Left renal pelvis (tissue), 4 donors: Measurements from ENCODE around the gene TPM2. TPM values are rescaled to one million over a fixed set of nuclear protein-coding genes. Genes with fewer than 3 reads are reported as not detected.

Experiments used
- DNase-seq, 4 donors: peaks; one replicate each; pipeline ENCODE4 v3.0.0-alpha.2; 2013; ENCODE audit warnings: low read depth in 4 of 4, low spot score in 3 of 4
- polyA plus RNA-seq, 4 donors: library from polyadenylated mRNA; unstranded; fragments of 120-200 nt; gene quantifications; one replicate each; pipeline ENCODE4 v1.2.1, GENCODE V29; 2013; ENCODE audit not compliant: insufficient read length in 4 of 4

TPM2 gene
- 100 to 1,000 TPM; 150 to 285 (median 184) TPM for polyA plus RNA-seq

DNA sequence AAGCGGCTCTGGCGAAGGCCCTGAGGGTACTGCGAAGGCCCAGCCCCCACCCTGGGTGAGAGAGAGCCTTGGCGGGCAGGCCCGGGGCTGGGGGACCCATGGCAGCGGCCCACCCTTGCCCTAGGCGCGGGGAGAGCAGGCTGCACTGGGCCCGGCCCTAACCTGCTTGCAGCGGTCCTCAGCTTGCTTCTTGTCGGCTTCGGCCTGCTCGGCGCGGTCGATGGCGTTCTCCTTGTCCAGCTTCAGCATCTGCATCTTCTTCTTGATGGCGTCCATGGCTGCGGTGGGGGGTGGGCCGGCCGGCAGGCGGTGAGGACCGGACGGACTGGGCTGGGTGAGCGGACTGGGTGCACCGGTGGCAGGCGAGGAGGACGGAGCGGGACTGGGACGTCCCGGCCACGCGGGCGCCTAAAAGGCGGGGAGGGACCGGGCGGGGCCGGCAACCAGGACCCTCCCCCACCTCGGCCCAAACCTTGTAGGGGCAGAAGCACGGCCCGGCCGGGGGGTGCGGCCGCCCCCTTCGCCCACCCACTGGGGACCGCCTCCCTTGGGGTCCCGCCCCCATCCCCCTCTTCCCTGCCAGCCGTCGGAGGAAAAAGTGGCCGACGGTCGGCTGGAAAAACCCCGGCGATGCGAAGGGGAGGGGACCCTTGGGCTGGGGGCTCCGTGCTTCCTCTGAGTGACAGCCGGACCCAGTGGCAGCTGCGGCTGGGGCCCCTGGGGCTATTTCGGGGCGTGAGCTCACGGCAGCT lies at the start of gene TPM2:
TPM2 (minus strand) TSS at position 384 of the 752 bp plus-strand sequence; CDS start at position 276, 108 bp downstream.
- no peak for DNase-seq

GRCh38 chr9:35738924-35739323 lies 49.2 kb upstream of the TPM2 start:
- DNase-seq = no peak

DNA sequence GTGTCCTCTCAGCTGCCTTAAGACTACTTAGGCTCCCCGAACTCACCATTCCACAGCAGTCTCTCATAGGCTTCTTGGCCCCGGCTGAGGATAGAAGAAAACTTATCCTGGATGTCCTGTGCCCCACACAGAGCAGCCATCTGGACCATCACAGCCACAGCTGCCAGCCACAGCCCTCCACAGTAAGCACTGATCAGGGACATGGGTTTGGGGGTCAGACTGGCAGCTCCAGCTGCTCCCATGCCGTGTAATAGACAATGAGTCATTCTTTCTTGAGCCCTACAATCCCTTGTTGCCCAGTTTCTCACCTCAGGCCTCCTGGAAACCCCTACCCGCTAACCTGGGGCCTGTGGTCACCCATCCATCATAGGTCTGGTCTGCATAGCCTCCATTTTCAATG lies 48.5 kb upstream of the TPM2 start:
- DNase-seq = no peak

GRCh38 chr9:35737143-35737542 lies 47.4 kb upstream of the TPM2 start:
- no peak for DNase-seq

DNA sequence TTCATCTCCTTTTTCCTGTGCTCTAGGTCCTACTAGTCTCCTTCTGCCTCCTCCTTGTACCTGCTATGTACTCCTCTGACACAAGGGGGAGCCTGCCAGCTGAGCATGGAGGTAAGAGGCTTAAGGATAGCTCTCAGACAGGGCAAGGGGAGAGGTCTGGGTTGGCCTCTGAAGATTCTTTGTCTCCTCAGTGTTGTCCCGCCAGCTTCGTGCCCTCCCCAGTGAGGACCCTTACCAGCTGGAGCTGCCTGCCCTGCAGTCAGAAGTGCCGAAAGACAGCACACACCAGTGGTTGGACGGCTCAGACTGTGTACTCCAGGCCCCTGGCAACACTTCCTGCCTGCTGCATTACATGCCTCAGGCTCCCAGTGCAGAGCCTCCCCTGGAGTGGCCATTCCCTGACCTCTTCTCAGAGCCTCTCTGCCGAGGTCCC lies 46.5 kb upstream of the TPM2 start:
- DNase-seq = peak in 1 of 4 donors; percentile 56

DNA sequence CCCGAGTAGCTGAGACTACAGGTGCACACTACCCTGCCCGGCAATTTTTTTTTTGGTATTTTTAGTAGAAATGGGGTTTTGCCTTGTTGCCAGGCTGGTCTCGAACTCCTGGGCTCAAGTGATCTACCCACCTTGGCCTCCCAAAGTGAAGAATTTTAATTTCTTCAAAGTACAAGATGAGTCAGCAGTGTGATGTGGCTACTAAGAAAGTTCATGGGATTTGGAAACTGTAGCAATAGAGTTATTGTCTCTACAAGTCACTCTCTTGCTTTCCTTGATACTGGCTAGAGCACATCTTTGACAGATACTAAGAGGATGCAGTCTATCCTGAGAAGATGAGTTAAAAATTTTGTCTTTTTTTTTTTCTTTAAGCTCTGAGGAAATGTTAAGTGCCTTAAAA lies 44.4 kb upstream of the TPM2 start:
- DNase-seq = no peak

GRCh38 chr9:35732800-35733541 lies 43.2 kb upstream of the TPM2 start:
- no peak for DNase-seq

GRCh38 chr9:35732185-35732799 lies 42.6 kb upstream of the TPM2 start, which contains the start of the genes CREB3 and TLN1:
Gene CREB3, plus strand, starts transcription at chr9:35732666. Its CDS starts 107 bp downstream, at chr9:35732773.
Gene TLN1, minus strand, starts transcription at chr9:35732195. Its CDS starts 6,501 bp downstream, at chr9:35725694.
- peak; percentile 90 to 96 (median 94) for DNase-seq

GRCh38 chr9:35731415-35732184 lies 41.9 kb upstream of the TPM2 start:
- no peak for DNase-seq

- no peak for DNase-seq
Measured at GRCh38 chr9:35730486-35730854, 40.7 kb upstream of the TPM2 start.

DNA sequence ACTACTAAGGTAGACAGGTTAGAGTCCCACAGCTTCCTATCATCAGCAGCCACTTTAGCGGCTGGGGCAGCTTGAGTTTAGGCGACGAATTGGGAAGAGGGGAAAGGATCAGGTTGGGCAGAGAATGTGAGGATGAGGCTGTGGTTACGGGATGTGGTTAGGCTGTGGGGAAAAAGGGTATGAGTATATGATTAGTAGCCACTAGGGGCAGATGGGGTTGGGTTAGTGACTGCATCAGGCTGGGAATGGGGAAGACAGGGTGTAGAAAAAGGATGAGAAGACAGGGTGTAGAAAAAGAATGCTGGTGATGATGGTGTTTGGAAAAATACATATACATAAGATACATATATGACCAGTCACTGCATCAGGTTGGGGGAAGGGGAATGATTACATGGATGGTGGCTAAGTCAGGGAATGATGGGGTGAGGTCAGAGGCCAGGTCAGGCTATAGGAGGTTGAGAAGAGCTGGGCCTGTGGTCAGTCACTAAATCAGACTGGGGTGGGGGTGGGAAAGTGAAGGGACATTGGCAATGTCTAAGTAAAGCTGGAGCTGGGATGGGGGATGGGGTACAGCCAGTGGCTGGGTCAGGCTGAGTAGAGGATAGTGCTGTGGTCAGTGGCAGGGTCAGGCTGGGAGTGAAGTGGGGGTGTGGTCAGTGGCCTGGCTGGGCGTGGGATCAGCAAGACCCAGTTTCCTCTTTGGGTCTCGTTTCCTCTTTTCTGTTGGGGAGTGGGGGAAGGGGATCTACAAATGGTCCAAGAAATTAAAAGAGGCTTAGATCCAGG lies 40.2 kb upstream of the TPM2 start:
- DNase-seq = no peak

DNA sequence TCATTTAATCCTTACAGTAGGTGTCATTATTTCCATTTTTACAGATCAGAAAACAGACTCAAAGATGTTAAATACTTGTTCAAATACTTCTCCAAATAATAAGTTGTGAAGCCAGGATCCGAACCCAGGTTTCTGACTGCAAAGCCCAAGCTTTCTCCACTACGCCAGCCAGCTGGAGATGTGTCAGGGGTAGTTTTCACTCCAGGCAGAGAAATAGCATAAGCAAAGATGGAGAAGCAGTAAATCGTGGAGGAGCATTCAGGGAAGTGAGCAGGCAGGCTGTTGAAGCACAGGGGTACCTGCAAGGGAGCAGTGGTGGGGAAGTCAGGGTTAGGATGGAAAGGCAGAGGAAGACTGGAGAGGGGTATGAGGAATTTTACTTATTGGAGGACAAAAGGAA lies 39.4 kb upstream of the TPM2 start:
- DNase-seq = no peak

- DNase-seq = peak in 1 of 4 donors; percentile 58
Measured at GRCh38 chr9:35728041-35728971, 38.6 kb upstream of the TPM2 start.

DNA sequence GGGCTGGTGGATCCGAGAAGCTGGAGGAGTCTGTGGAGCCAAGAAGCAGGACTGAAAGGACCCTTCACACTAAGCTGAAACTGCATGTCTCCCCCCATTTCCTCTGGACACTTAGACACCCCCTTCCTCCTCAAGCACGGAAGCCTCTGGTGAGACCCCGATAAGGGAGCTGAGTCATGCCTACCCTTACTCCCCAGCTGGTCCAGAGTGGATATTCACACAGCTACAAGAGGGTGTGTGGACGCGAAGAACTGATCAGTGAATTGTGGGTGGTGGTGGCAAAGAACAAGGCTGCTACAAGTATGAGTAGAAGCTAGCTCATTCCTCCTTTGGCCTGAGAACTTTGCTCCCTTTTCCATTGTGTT lies 37.9 kb upstream of the TPM2 start:
- DNase-seq = no peak

DNA sequence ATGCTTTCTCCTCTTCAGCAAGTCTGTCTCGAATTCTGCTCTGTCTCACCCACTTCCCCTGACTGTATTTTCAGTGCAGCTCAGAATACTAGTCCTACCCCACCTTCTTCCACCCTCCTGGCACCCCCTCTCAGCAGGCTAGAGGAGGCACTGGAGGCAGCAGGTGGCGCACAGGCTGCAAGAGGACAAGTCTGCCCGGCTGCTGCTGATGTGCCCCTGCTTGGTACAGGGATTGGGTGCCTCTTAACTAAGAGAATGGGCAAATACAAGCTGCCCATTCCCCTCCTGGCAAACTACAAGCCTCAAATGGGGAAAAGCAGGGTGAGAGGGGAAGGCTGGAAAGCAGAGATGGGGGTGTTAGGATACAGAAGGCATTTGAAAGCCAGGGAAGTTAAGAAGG lies 37.2 kb upstream of the TPM2 start:
- no peak for DNase-seq

DNA sequence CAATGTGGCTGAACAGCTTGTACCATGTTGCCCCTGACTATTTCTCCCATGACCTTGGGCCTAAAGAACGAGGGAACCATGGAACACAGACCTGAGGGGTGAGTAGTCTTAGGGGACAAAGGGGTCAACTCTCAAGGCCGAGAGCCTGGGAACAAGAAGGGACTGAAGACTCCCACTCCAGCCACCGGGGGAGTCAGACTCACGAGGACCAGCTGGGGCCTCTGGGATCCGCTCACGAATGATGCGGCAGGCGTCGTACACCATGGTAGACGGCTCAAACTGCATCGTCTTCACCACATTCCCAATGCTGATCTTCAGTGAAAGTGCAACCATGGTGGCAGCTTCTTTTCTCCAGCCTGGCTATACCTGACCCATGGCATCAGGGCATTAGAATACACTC lies 35.6 kb upstream of the TPM2 start:
- DNase-seq = no peak

DNA sequence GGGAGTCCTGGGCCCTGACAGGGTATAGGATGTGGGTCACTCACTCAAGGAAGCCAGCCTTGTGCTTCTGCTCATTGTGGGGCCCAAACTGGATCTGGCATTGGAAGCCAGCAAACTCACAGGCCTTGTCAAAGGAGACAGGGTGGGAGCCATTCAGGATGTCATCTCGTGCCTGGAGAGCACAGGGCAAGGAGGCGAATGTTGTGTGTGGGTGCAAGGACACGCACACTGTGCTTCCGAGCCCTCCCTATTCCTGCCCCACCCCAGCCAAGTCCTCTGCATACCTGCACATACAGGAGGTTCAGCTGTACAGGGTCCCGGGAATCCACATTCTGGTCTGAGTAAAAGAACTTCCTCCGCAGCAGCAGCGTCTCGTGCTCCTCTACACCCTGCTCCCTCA lies 34.2 kb upstream of the TPM2 start:
- DNase-seq = no peak

DNA sequence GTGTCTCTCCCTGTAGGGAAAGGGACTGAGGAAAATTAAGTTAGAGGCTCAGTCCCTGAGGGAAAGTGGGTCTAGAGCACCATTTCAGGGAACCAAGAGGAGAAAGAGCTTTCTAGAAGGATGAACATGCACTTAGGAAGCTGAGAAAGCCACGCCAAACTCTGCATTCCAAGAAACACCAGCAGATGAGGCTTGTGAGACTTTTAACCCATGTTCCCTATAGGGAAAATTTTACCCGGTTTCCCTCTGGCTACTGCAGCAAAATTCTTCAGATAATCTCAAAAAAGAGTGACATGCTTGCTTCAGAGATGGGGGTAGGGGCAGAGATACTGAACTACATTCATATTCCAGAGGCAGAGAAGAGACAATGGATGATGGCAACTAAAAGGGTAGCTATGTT lies 33.7 kb upstream of the TPM2 start:
- no peak for DNase-seq

DNA sequence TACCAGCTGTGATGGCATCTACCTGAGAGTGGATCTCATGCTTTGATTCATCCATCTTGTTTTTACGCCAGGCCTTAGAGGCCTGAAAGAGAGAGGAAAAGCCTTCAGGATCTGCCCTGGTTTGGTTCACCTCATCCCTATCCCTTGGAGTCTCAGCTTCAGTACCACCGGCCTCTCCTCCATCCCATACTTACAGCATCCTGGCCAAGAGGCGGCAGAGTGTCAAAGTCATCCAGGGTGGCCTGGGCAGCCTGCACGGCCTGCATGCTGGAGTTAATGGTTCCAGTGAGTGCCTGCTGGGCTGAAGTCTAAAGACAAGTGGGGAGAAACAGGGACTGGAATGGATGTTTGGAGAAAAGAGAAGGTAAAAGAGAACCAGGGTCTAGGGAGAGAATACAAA lies 29.8 kb upstream of the TPM2 start:
- no peak for DNase-seq
